OCI-LY7 (cell line): ENCODE data around the gene SPOCK1. TPM values are rescaled to one million over a fixed set of nuclear protein-coding genes. Genes with fewer than 3 reads are reported as not detected.

Experiments used
- BruUV-seq: library from RNA; stranded (reverse); fragments of 400-500 nt; replicated peaks from 2 replicates; lab custom pipeline; 2021; lab: Mats Ljungman, UMichigan
- CTCF ChIA-PET: fragments of 300-600 bp; sonication (Branson Sonifier 250); formaldehyde crosslinking; loops from one replicate; lab custom pipeline; 2022; ENCODE audit warnings: antibody characterized with exemption; ENCODE audit not compliant: unreplicated experiment; lab: Charles Lee
- POLR2A ChIA-PET: fragments of 300-600 bp; sonication (Branson Sonifier 250); formaldehyde crosslinking; loops from one replicate; lab custom pipeline; 2022; ENCODE audit warnings: antibody characterized with exemption; lab: Charles Lee
- DNase-seq: peaks from one replicate; pipeline ENCODE4 v3.0.0-alpha.2; 2015; ENCODE audit warnings: low spot score
- H2AFZ ChIP-seq: fragments of 200-600 bp; sonication (generic), shearing (Covaris generic); 2 replicates; pipeline ENCODE4 v1.6.1; 2014; ENCODE audit warnings: mild to moderate bottlenecking, antibody characterized with exemption, low read length, moderate library complexity
- H3K27ac ChIP-seq: fragments of 200-600 bp; sonication (generic); 2 replicates; pipeline ENCODE4 v1.5.1; 2014; ENCODE audit warnings: mixed run types, low read depth, mild to moderate bottlenecking, moderate library complexity, low read length, inconsistent platforms; ENCODE audit not compliant: poor library complexity, severe bottlenecking
- H3K36me3 ChIP-seq: fragments of 200-600 bp; sonication (generic); 2 replicates; pipeline ENCODE4 v1.6.1; 2014; ENCODE audit warnings: mild to moderate bottlenecking, antibody characterized with exemption, low read length, moderate library complexity, mixed read lengths; ENCODE audit not compliant: insufficient read depth
- H3K4me1 ChIP-seq: fragments of 200-600 bp; sonication (generic); 2 replicates; pipeline ENCODE4 v1.5.1; 2014; ENCODE audit warnings: mild to moderate bottlenecking, low read length; ENCODE audit not compliant: insufficient read depth, poor library complexity, severe bottlenecking
- H3K4me2 ChIP-seq: fragments of 200-600 bp; sonication (generic); 2 replicates; pipeline ENCODE4 v1.6.1; 2014; ENCODE audit warnings: mild to moderate bottlenecking, low read length
- H3K4me3 ChIP-seq: fragments of 200-600 bp; sonication (generic); 2 replicates; pipeline ENCODE4 v1.5.1; 2014; ENCODE audit warnings: mild to moderate bottlenecking, low read depth, low read length; ENCODE audit not compliant: poor library complexity, severe bottlenecking
- H3K79me2 ChIP-seq: fragments of 200-600 bp; sonication (generic); 2 replicates; pipeline ENCODE4 v1.6.1; 2016; ENCODE audit warnings: low read depth, mild to moderate bottlenecking, low read length, moderate library complexity, mixed read lengths; ENCODE audit not compliant: insufficient read depth
- H3K9me2 ChIP-seq: fragments of 200-600 bp; sonication (generic); 2 replicates; pipeline ENCODE4 v1.6.1; 2016; ENCODE audit warnings: mild to moderate bottlenecking, low read length, mixed read lengths; ENCODE audit not compliant: insufficient read depth
- H3K9me3 ChIP-seq: fragments of 200-600 bp; sonication (generic); 2 replicates; pipeline ENCODE4 v1.6.1; 2014; ENCODE audit warnings: mild to moderate bottlenecking, mixed run types, low read length, mixed read lengths
- H4K20me1 ChIP-seq: fragments of 200-600 bp; sonication (generic); 2 replicates; pipeline ENCODE4 v1.6.1; 2014; ENCODE audit warnings: mild to moderate bottlenecking, antibody characterized with exemption, low read length, moderate library complexity, mixed read lengths; ENCODE audit not compliant: insufficient read depth
- CTCF ChIP-seq: fragments of 200-600 bp; sonication (generic); conservative IDR thresholded peaks from 2 replicates; pipeline ENCODE4 v1.5.1; 2014; ENCODE audit warnings: mild to moderate bottlenecking, antibody characterized with exemption, low read length, moderate library complexity, mixed read lengths
- EZH2phosphoT487 ChIP-seq: fragments of 200-600 bp; sonication (generic); IDR thresholded peaks from 2 replicates; pipeline ENCODE4 v1.6.1; 2018; ENCODE audit warnings: low read depth, borderline replicate concordance, mild to moderate bottlenecking, mixed run types, antibody characterized with exemption, low read length, moderate library complexity, mixed read lengths
- intact Hi-C: fragments of 100-400 bp; cut with micrococcal nuclease; formaldehyde crosslinking; loops from one replicate; pipeline ENCODE4 v1.10.0; 2022; ENCODE audit not compliant: unreplicated experiment
- total RNA-seq, 2 experiments: library from RNA; depleted of rRNA in 1 of 2; stranded (reverse); fragments of >200 nt in 1 of 2; shearing (Covaris generic) in 1 of 2; gene quantifications; 2 replicates each; pipeline ENCODE4 v1.2.3, GENCODE V29; 2014 to 2022

Gene SPOCK1
- total RNA-seq, 2 experiments from 2014 or later, result 0.29 to 1.5 TPM

GRCh38 chr5:136985785-136986475 is 513.2 kb downstream of the SPOCK1 start:
- Histone ChIP-seq H4K20me1 (no peaks in the 10 kb centered on the region), H3K9me2 (no peaks in the 10 kb centered on the region), H2AFZ (no peak overlapping the region), H3K4me2 (no peak overlapping the region), H3K4me1 (no peaks in the 10 kb centered on the region), H3K9me3 (no peaks in the 10 kb centered on the region), H3K36me3 (no peaks in the 10 kb centered on the region), H3K27ac (no peak overlapping the region), H3K4me3 (no peak overlapping the region), H3K79me2 (no peaks in the 10 kb centered on the region)
- ChIA-PET CTCF (no interaction called here), POLR2A (interaction anchor here (0.7 kb wide), 1 partner anchor 23 kb away, joined by 3 read pairs; no protein-coding TSS in a partner anchor)
- no TSS peak for BruUV-seq
- intact Hi-C loops, result no loop called here
- DNase-seq, result no peak
- no peak for TF ChIP-seq CTCF
- TF ChIP-seq EZH2phosphoT487, result no peak

- H3K9me2 ChIP-seq, result no peaks in the 10 kb centered on the region
- CTCF ChIA-PET, result no interaction called here
- H2AFZ ChIP-seq, result no peak overlapping the region
- no peaks in the 10 kb centered on the region for H3K9me3 ChIP-seq
- intact Hi-C loops, result no loop called here
- DNase-seq, result no peak
- H3K36me3 ChIP-seq, result no peaks in the 10 kb centered on the region
- no peak overlapping the region for H3K4me2 ChIP-seq
- H3K4me3 ChIP-seq, result no peak overlapping the region
- H4K20me1 ChIP-seq, result no peaks in the 10 kb centered on the region
- no peaks in the 10 kb centered on the region for H3K79me2 ChIP-seq
- H3K27ac ChIP-seq, result no peak overlapping the region
- BruUV-seq, result no TSS peak
- TF ChIP-seq EZH2phosphoT487 (no peak), CTCF (no peak)
- H3K4me1 ChIP-seq, result no peaks in the 10 kb centered on the region
- POLR2A ChIA-PET, result interaction anchor here (0.7 kb wide), 1 partner anchor 22 kb away, joined by 3 read pairs; no protein-coding TSS in a partner anchor
These were observed 514.2 kb downstream of the SPOCK1 start for GRCh38 chr5:136984772-136985446.

- ChIA-PET POLR2A (no interaction called here), CTCF (no interaction called here)
- Histone ChIP-seq H3K4me2 (no peak overlapping the region), H3K9me2 (no peaks in the 10 kb centered on the region), H3K9me3 (no peaks in the 10 kb centered on the region), H3K79me2 (no peaks in the 10 kb centered on the region), H3K4me3 (no peak overlapping the region), H4K20me1 (no peaks in the 10 kb centered on the region), H3K27ac (no peak overlapping the region), H2AFZ (no peak overlapping the region), H3K36me3 (no peaks in the 10 kb centered on the region), H3K4me1 (no peaks in the 10 kb centered on the region)
- intact Hi-C loops, result no loop called here
- no peak for TF ChIP-seq CTCF
- TF ChIP-seq EZH2phosphoT487, result no peak
- no peak for DNase-seq
- no TSS peak for BruUV-seq
These were observed 517.2 kb downstream of the SPOCK1 start for GRCh38 chr5:136981936-136982335.
